HG03039 (cell line): Measurements from ENCODE around the gene CUTA.

Experiments
- ATAC-seq: cut with Tn5 transposase; IDR thresholded peaks from one replicate; pipeline ENCODE4 v1.9.1; 2021; ENCODE audit warnings: mild to moderate bottlenecking, moderate library complexity; ENCODE audit not compliant: unreplicated experiment

CUTA gene

GRCh38 chr6:33424855-33425667, 7.2 kb upstream of the CUTA start:
- no peak for ATAC-seq

- no peak for ATAC-seq
Observed at GRCh38 chr6:33423777-33424176, 5.9 kb upstream of the CUTA start.

- ATAC-seq: no peak
Observed at GRCh38 chr6:33421344-33421643, 3.4 kb upstream of the CUTA start.

GRCh38 chr6:33420491-33421343, 2.8 kb upstream of the CUTA start:
- no peak for ATAC-seq

- ATAC-seq: no peak
Observed at GRCh38 chr6:33419580-33420490, 1.9 kb upstream of the CUTA start, which contains the start of gene SYNGAP1. Gene SYNGAP1 (plus strand): TSS chr6:33420065. CDS start chr6:33420265, 200 bp downstream.

- no peak for ATAC-seq
Observed at GRCh38 chr6:33418690-33419291, 884 bp upstream of the CUTA start.

- no peak for ATAC-seq
Observed at GRCh38 chr6:33417128-33417902, 592 bp downstream of the CUTA start.

GRCh38 chr6:33416386-33417127, 1.4 kb downstream of the CUTA start:
- ATAC-seq: no peak

- ATAC-seq: no peak
Observed at GRCh38 chr6:33415831-33416230, 2.1 kb downstream of the CUTA start.

- ATAC-seq: no peak
Observed at GRCh38 chr6:33414592-33415271, 3.2 kb downstream of the CUTA start.

- no peak for ATAC-seq
Observed at GRCh38 chr6:33413241-33414120, 4.4 kb downstream of the CUTA start.

GRCh38 chr6:33412140-33413009, 5.5 kb downstream of the CUTA start:
- no peak for ATAC-seq

- ATAC-seq: no peak
Observed at GRCh38 chr6:33411632-33412005, 6.3 kb downstream of the CUTA start.

- ATAC-seq: peak; percentile 31
Observed at GRCh38 chr6:33410711-33411631, 6.9 kb downstream of the CUTA start, which contains the start of gene PHF1. Gene PHF1 (plus strand): TSS chr6:33411014. CDS start chr6:33412264, 1,250 bp downstream.

GRCh38 chr6:33410050-33410710, 7.7 kb downstream of the CUTA start:
- ATAC-seq: peak; percentile 71
